ENCODE results near the gene KRT83. TPM values are rescaled to one million over a fixed set of nuclear protein-coding genes. Genes with fewer than 3 reads are reported as not detected.

Gene KRT83
- total and polyA plus RNA-seq, 10 of the 15 experiments (the other 5 are each of a cell fraction or from before 2014, with no cell fraction given): not detected

DNA sequence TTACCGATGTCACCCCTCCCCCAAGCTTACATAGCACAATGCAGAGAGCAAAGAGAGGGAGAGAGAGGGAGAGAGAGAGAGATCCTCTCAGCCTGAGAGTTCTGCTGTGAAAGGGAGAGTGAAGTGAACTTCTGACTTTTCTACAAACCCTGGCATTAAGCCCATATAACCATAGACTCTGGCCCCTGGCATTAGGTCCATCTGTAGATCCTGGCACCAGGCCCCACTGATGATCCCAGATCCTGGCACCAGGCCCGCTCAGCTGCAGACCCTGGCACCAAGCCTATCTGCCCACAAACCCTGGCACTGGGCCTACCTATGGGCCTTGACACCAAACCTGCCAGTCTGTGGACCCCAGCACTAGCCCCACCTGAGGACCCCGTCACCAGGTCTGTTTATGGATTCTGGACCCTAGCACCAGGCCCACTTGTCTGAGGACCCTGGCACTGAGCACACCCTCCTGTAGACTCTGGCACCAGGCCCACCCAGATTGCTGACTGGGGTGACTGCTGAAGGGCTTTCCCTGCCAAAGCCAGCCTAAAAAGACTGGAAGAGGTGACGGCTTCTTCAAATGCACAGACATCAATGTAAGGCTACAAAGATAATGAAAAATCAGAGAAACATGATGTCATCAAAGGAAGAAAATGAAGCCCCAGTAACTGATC lies 14.5 kb upstream of the KRT83 start (continued):
- TF ChIP-seq, protein P1, sequence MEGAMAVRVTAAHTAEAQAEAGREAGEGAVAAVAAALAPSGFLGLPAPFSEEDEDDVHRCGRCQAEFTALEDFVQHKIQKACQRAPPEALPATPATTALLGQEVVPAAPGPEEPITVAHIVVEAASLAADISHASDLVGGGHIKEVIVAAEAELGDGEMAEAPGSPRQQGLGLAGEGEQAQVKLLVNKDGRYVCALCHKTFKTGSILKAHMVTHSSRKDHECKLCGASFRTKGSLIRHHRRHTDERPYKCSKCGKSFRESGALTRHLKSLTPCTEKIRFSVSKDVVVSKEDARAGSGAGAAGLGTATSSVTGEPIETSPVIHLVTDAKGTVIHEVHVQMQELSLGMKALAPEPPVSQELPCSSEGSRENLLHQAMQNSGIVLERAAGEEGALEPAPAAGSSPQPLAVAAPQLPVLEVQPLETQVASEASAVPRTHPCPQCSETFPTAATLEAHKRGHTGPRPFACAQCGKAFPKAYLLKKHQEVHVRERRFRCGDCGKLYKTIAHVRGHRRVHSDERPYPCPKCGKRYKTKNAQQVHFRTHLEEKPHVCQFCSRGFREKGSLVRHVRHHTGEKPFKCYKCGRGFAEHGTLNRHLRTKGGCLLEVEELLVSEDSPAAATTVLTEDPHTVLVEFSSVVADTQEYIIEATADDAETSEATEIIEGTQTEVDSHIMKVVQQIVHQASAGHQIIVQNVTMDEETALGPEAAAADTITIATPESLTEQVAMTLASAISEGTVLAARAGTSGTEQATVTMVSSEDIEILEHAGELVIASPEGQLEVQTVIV (IDR thresholded peaks at IDR 0.05; ENCODE audit: borderline replicate concordance, partially characterized antibody): no peak
- TF ChIP-seq FOS (IDR thresholded peaks at IDR 0.05; ENCODE audit: borderline replicate concordance, extremely low read depth, insufficient read length) (no peak), SMAD1 (IDR thresholded peaks at IDR 0.05; ENCODE audit: low read depth, partially characterized antibody) (no peak), EGR1 (IDR thresholded peaks at IDR 0.05; ENCODE audit: borderline replicate concordance in 1 of 2, low read depth in 2 of 2, low read length in 2 of 2) (no peak), NR2C2 (IDR thresholded peaks at IDR 0.05; ENCODE audit: borderline replicate concordance, control insufficient read depth, insufficient read length, low read depth) (no peak), SIX5 (IDR thresholded peaks at IDR 0.05; ENCODE audit: low read depth, low read length, severe bottlenecking) (no peak), TCF3 (IDR thresholded peaks at IDR 0.05; ENCODE audit: borderline replicate concordance, insufficient read depth, low read depth, low read length) (no peak), CBX5 (IDR thresholded peaks at IDR 0.05; ENCODE audit: low read depth) (no peak), NR2C1 (IDR thresholded peaks at IDR 0.05) (no peak), FOXM1 (IDR thresholded peaks at IDR 0.05; ENCODE audit: low read depth, low read length) (no peak)
- TF ChIP-seq, protein P2, sequence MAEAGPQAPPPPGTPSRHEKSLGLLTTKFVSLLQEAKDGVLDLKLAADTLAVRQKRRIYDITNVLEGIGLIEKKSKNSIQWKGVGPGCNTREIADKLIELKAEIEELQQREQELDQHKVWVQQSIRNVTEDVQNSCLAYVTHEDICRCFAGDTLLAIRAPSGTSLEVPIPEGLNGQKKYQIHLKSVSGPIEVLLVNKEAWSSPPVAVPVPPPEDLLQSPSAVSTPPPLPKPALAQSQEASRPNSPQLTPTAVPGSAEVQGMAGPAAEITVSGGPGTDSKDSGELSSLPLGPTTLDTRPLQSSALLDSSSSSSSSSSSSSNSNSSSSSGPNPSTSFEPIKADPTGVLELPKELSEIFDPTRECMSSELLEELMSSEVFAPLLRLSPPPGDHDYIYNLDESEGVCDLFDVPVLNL (IDR thresholded peaks at IDR 0.05; ENCODE audit: low read depth, low read length): no peak

Data from GM12878 (cell line).